Astrocyte of the cerebellum (primary cell): Measurements from ENCODE around the gene MRPL14.

Source experiments
- DNase-seq: peaks from one replicate; pipeline ENCODE4 v3.0.0-alpha.2; 2011; ENCODE audit warnings: low read depth
- H3K4me3 ChIP-seq: 2 replicates; pipeline ENCODE4 v1.5.1; 2011; ENCODE audit warnings: mild to moderate bottlenecking, low read depth, low read length, moderate library complexity
- CTCF ChIP-seq: IDR thresholded peaks from 2 replicates; pipeline ENCODE4 v1.5.1; 2012; ENCODE audit warnings: low read length, low read depth, moderate library complexity, mild to moderate bottlenecking; ENCODE audit errors: missing control alignments
- in situ Hi-C: cut with HindIII; loops from 2 replicates; pipeline ENCODE4 v1.10.0; 2017; ENCODE audit warnings: low sequenced_read_pairs

MRPL14 gene

GRCh38 chr6:44082872-44083321 lies 44.4 kb downstream of the MRPL14 start:
- in situ Hi-C loops: no loop called here
- no peak for TF ChIP-seq CTCF
- DNase-seq: no peak
- no peak overlapping the region for H3K4me3 ChIP-seq

- H3K4me3 ChIP-seq: no peak overlapping the region
- in situ Hi-C loops: no loop called here
- TF ChIP-seq CTCF: no peak
- no peak for DNase-seq
Measured at GRCh38 chr6:44081753-44082152, 45.5 kb downstream of the MRPL14 start.

- H3K4me3 ChIP-seq: no peak overlapping the region
- TF ChIP-seq CTCF: no peak
- no peak for DNase-seq
- in situ Hi-C loops: no loop called here
Measured at GRCh38 chr6:44080561-44081521, 46.4 kb downstream of the MRPL14 start.

- no peak for DNase-seq
- no peak for TF ChIP-seq CTCF
- in situ Hi-C loops: no loop called here
Measured at GRCh38 chr6:44079672-44080071, 47.6 kb downstream of the MRPL14 start.

GRCh38 chr6:44078827-44079671 lies 48.2 kb downstream of the MRPL14 start:
- in situ Hi-C loops: no loop called here
- peak; percentile 88 for TF ChIP-seq CTCF
- DNase-seq: peak; percentile 49

More at GRCh38 chr6:44079672-44080071, 47.6 kb downstream of the MRPL14 start:
- no peak overlapping the region for H3K4me3 ChIP-seq

GRCh38 chr6:44078219-44078826 lies 48.9 kb downstream of the MRPL14 start:
- in situ Hi-C loops: no loop called here
- no peak overlapping the region for H3K4me3 ChIP-seq
- no peak for DNase-seq
- no peak for TF ChIP-seq CTCF

More at GRCh38 chr6:44078827-44079671, 48.2 kb downstream of the MRPL14 start:
- H3K4me3 ChIP-seq: no peak overlapping the region
